ENCODE results near the gene SULT4A1. TPM values are rescaled to one million over a fixed set of nuclear protein-coding genes. Genes with fewer than 3 reads are reported as not detected.

SULT4A1 gene
- total and polyA plus RNA-seq, 9 of the 15 experiments (the other 6 are each of a cell fraction or from before 2014, with no cell fraction given) = 0.03 to 0.20 (median 0.09) TPM; not detected in 3

DNA sequence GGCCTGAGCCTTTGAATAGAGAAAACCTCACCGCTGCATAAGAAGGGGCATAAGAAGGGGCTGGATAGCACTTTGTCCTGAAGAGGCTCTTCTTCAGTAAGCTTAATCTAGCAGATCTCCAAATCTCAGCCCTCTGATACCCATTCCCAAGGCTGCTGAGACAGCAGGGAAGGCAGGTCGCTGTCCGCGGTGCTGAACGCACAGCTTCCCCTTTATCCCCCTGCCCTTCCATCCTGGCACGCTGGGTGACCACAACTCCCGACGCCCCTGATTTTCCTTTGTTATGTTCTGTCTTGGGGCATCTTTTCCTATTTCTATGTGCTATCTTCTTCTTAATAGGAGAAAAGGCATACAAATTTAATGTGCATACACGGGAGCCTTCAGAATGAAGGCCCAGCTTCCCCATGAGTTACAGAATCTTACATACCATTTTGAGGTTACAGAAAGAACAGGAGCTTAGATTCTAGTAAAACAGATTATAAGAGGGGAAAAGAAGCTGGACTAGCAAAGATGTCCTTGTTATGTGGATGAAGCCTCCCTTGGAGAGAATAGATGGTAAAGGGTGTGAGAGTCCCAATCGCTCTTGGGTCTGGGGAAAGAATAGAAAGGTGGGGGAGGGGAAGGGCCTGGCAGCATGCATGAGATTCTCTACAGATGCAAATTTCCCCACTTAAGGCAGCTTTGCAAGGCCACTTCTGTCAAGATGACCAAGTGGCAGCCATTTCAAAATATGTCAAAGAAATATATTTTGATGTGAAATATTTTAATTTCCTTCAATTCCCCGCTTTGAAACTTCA is 5.7 kb upstream of the SULT4A1 start (continued):
- TF ChIP-seq ZNF639 (CRISPR knock-in tag; conservative IDR thresholded peaks at IDR 0.05 in 1 of 2, IDR thresholded peaks at IDR 0.05 in 1 of 2) = no peak
- TF ChIP-seq, protein P1, sequence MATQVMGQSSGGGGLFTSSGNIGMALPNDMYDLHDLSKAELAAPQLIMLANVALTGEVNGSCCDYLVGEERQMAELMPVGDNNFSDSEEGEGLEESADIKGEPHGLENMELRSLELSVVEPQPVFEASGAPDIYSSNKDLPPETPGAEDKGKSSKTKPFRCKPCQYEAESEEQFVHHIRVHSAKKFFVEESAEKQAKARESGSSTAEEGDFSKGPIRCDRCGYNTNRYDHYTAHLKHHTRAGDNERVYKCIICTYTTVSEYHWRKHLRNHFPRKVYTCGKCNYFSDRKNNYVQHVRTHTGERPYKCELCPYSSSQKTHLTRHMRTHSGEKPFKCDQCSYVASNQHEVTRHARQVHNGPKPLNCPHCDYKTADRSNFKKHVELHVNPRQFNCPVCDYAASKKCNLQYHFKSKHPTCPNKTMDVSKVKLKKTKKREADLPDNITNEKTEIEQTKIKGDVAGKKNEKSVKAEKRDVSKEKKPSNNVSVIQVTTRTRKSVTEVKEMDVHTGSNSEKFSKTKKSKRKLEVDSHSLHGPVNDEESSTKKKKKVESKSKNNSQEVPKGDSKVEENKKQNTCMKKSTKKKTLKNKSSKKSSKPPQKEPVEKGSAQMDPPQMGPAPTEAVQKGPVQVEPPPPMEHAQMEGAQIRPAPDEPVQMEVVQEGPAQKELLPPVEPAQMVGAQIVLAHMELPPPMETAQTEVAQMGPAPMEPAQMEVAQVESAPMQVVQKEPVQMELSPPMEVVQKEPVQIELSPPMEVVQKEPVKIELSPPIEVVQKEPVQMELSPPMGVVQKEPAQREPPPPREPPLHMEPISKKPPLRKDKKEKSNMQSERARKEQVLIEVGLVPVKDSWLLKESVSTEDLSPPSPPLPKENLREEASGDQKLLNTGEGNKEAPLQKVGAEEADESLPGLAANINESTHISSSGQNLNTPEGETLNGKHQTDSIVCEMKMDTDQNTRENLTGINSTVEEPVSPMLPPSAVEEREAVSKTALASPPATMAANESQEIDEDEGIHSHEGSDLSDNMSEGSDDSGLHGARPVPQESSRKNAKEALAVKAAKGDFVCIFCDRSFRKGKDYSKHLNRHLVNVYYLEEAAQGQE (IDR thresholded peaks at IDR 0.05; ENCODE audit: borderline replicate concordance) = peak; percentile 99
- TF ChIP-seq, protein P1 (CRISPR knock-in tag; IDR thresholded peaks at IDR 0.05; ENCODE audit: low read depth) = peak; percentile 96
